Measurements from ENCODE around the gene DMAC1. TPM values are rescaled to one million over a fixed set of nuclear protein-coding genes. Genes with fewer than 3 reads are reported as not detected.

DMAC1 gene, protein sequence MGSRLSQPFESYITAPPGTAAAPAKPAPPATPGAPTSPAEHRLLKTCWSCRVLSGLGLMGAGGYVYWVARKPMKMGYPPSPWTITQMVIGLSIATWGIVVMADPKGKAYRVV
- total RNA-seq: 4.5 and 6.3 TPM in 2 replicates

DNA sequence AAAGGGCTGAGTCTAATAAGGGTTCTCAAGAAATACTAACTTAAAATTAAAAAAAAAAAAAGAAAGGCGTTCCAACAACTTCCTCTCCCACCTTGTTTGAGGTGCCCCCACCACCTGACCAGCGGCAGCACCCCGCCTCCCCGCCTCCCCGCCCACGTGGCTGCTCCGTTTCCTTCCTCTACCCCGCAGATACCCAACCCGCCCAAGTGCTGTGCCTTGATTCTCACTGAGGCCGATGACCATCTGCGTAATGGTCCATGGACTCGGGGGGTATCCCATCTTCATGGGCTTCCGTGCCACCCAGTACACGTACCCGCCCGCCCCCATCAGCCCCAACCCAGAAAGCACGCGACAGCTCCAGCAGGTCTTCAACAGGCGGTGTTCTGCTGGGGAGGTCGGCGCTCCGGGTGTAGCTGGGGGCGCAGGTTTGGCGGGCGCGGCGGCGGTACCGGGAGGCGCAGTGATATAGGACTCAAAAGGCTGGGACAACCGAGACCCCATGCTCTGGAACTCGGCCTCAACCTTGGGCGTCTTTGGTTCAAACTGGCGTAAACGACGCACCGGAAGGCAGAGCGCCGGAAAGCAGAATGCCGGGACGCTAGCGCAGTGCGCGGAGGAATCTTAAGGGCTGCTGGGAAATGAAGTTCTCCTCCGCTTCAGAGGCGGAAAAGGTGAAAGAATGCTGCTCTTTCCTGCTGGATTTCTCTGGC is at the start of gene DMAC1:
Gene DMAC1 (minus strand): TSS at position 545 of the 710 bp plus-strand sequence. CDS start 44 bp downstream, at position 501.

